ENCODE measurements around the gene LPIN1.

The LPIN1 gene

DNA sequence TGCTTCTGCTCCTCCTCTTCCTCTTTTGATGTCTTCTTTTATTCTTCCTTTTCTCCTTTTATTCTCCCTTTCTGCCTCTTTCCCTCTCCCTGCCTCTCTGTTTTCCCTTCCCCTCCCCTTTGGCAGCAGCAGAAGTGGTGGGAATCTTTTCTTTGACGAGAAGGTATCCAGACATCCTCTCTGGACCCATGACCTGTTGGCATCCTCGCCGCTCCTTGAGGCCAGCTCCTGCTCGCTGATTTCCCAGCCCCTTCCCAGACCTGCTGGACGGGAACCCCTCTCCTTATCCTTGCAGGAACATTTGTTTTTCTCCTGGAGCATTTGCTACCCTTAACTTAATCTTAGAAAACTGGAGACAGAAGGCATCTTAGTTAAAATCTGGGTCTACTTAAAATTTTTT lies 130.5 kb downstream of the LPIN1 start:
- Mint-ChIP-seq H3K4me3 (no peak overlapping the region), H3K9me3 (no peaks in the 10 kb centered on the region), H3K4me1 (ENCODE audit: low read depth) (peaks cover 2% of the 10 kb centered on the region), H3K27ac (no peak overlapping the region), H3K27me3 (ENCODE audit: low read depth) (peaks cover 6% of the 10 kb centered on the region), H3K36me3 (ENCODE audit: low read depth) (no peaks in the 10 kb centered on the region)

All from T-helper 1 cell treated with Interleukin-12 subunit alpha and Interleukin-12 subunit beta and Interleukin-4 antibody, amounts not matched to agents 30 μg/mL and 1 μg/mL, for 36 hours (primary cell).